GM19468 (cell line): ENCODE results near the gene STPG4.

Source experiments
- ATAC-seq: cut with Tn5 transposase; IDR thresholded peaks from one replicate; pipeline ENCODE4 v1.9.1; 2021; ENCODE audit warnings: mild to moderate bottlenecking, moderate library complexity, moderate number of reproducible peaks; ENCODE audit not compliant: unreplicated experiment; ENCODE audit errors: extremely low read depth

STPG4 gene

GRCh38 chr2:47075361-47076125 lies 79.6 kb downstream of the STPG4 start:
- no peak for ATAC-seq

GRCh38 chr2:47074691-47075090 lies 80.4 kb downstream of the STPG4 start:
- no peak for ATAC-seq

GRCh38 chr2:47073641-47074040 lies 81.5 kb downstream of the STPG4 start:
- ATAC-seq: no peak

- no peak for ATAC-seq
Observed at GRCh38 chr2:47073217-47073616, 81.9 kb downstream of the STPG4 start.

- ATAC-seq: no peak
Observed at GRCh38 chr2:47072728-47073191, 82.3 kb downstream of the STPG4 start.

- ATAC-seq: no peak
Observed at GRCh38 chr2:47072018-47072691, 83.0 kb downstream of the STPG4 start.

GRCh38 chr2:47070920-47071824 lies 83.9 kb downstream of the STPG4 start:
- peak; percentile 69 for ATAC-seq

- ATAC-seq: no peak
Observed at GRCh38 chr2:47070155-47070919, 84.8 kb downstream of the STPG4 start.

- ATAC-seq: no peak
Observed at GRCh38 chr2:47069628-47070154, 85.4 kb downstream of the STPG4 start.

GRCh38 chr2:47068981-47069627 lies 86.0 kb downstream of the STPG4 start:
- ATAC-seq: no peak

- no peak for ATAC-seq
Observed at GRCh38 chr2:47067788-47068407, 87.2 kb downstream of the STPG4 start.

- no peak for ATAC-seq
Observed at GRCh38 chr2:47065771-47066380, 89.2 kb downstream of the STPG4 start.

- ATAC-seq: no peak
Observed at GRCh38 chr2:47065343-47065742, 89.8 kb downstream of the STPG4 start.

GRCh38 chr2:47064106-47064505 lies 91.0 kb downstream of the STPG4 start:
- ATAC-seq: no peak

- no peak for ATAC-seq
Observed at GRCh38 chr2:47063538-47063930, 91.6 kb downstream of the STPG4 start.

GRCh38 chr2:47062681-47063537 lies 92.2 kb downstream of the STPG4 start:
- ATAC-seq: no peak

GRCh38 chr2:47061944-47062678 lies 93.0 kb downstream of the STPG4 start:
- no peak for ATAC-seq
